Measurements from ENCODE around the gene UBR3.
"Not testable (repeated sequence)": the region's sequence is repeated elsewhere in the genome, so short reads cannot be mapped to it uniquely, and the experiment has no call there.

UBR3 gene

DNA sequence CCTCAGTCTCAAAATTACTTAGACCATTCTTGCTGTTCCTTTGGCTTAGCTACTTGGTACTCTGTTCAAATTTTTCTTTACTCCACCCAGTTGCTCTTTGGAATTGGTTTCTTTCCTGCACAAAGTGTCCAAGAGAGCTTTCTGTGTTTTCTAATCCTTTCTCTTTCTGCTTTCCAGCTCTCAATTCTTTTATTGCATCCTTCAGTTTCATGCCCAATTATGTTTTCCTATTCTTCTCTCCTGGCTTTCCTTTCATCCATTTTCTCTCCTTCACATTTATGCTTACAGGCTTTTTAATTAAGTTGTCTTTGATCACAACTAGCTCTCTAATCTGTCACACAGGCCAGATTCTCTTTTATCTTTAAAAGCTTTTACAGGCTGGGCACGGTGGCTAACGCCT lies 38.2 kb downstream of the UBR3 start:
- Histone ChIP-seq H3K27me3 (ENCODE audit: control insufficient read depth in 2 of 2, insufficient read depth in 2 of 2, low read length in 2 of 2) (no peaks in the 10 kb centered on the region), H3K4me3 (ENCODE audit: low read length in 2 of 2) (no peak overlapping the region), H3K27ac (ENCODE audit: low read depth in 2 of 2, low read length in 2 of 2) (no peak overlapping the region), H3K9me3 (ENCODE audit: control insufficient read depth in 2 of 2, low read length in 2 of 2) (no peaks in the 10 kb centered on the region), H3K4me1 (ENCODE audit: control insufficient read depth in 2 of 2, insufficient read depth in 2 of 2, low read length in 2 of 2) (no peaks in the 10 kb centered on the region), H3K36me3 (ENCODE audit: control insufficient read depth in 2 of 2, insufficient read depth in 2 of 2, low read length in 2 of 2) (no peaks in the 10 kb centered on the region), H3K9ac (ENCODE audit: low read depth in 1 of 2, low read length in 2 of 2) (no peak overlapping the region)

DNA sequence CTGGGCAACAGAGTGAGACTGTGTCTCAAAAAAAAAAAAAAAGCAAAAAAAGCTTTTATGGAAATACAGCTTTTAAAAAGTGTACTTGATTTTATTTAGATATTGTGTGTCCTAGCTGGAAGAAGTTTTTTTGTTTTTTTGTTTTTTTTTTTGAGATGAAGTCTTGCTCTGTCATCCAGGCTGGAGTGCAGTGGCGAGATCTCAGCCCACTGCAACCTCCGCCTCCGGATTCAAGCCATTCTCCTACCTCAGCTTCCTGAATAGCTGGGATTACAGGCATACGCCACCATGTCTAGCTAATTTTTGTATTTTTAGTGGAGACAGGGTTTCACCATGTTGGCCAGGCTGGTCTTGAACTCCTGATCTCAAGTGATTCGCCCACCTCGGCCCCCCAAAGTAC lies 39.0 kb downstream of the UBR3 start:
- not testable (repeated sequence) for H3K4me1 ChIP-seq (ENCODE audit: control insufficient read depth in 2 of 2, insufficient read depth in 2 of 2, low read length in 2 of 2); H3K27ac ChIP-seq (ENCODE audit: low read depth in 2 of 2, low read length in 2 of 2); H3K9ac ChIP-seq (ENCODE audit: low read depth in 1 of 2, low read length in 2 of 2); H3K9me3 ChIP-seq (ENCODE audit: control insufficient read depth in 2 of 2, low read length in 2 of 2); H3K36me3 ChIP-seq (ENCODE audit: control insufficient read depth in 2 of 2, insufficient read depth in 2 of 2, low read length in 2 of 2); H3K27me3 ChIP-seq (ENCODE audit: control insufficient read depth in 2 of 2, insufficient read depth in 2 of 2, low read length in 2 of 2); H3K4me3 ChIP-seq (ENCODE audit: low read length in 2 of 2)

DNA sequence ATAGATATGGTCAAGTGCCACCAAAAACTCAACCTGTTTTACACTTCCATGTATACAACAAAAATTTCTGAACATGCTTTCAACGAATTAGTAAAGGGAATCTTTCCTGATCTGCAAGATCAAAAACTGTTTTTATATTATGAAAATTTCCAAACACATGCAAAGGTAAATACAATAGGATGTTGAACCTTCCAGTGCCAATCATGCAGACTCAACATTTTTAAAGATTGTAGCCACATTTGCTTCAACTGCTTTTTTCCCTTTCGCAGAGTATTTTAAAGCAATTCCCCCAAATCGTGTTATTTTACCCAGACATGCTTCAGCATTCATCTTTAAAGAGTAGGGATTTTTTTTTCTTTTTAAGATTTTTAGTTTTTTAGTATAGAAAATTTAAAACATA lies 40.3 kb downstream of the UBR3 start:
- no peak overlapping the region for H3K27ac ChIP-seq (ENCODE audit: low read depth in 2 of 2, low read length in 2 of 2)
- no peaks in the 10 kb centered on the region for H3K36me3 ChIP-seq (ENCODE audit: control insufficient read depth in 2 of 2, insufficient read depth in 2 of 2, low read length in 2 of 2)
- H3K27me3 ChIP-seq (ENCODE audit: control insufficient read depth in 2 of 2, insufficient read depth in 2 of 2, low read length in 2 of 2) = no peaks in the 10 kb centered on the region
- H3K4me3 ChIP-seq (ENCODE audit: low read length in 2 of 2) = no peak overlapping the region
- H3K9me3 ChIP-seq (ENCODE audit: control insufficient read depth in 2 of 2, low read length in 2 of 2) = no peaks in the 10 kb centered on the region
- no peaks in the 10 kb centered on the region for H3K4me1 ChIP-seq (ENCODE audit: control insufficient read depth in 2 of 2, insufficient read depth in 2 of 2, low read length in 2 of 2)
- no peak overlapping the region for H3K9ac ChIP-seq (ENCODE audit: low read depth in 1 of 2, low read length in 2 of 2)

DNA sequence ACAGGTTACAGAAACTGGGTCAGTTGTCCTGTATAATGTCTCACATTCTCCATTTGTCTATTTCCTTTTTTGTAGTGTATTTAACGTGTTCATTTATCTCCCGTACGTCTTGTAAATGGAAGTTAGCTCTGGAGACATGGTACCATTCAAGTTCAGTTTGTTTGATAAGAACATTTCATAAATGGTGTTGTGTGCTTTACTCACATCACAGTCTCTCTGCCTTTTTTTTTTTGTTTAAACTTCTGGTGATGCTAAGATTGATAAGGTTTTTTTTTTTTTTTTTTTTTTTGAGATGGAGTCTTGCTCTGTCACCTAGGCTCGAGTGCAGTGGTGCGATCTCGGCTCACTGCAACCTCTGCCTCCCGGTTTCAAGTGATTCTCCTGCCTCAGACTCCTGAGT lies 41.7 kb downstream of the UBR3 start:
- no peaks in the 10 kb centered on the region for H3K27me3 ChIP-seq (ENCODE audit: control insufficient read depth in 2 of 2, insufficient read depth in 2 of 2, low read length in 2 of 2)
- H3K36me3 ChIP-seq (ENCODE audit: control insufficient read depth in 2 of 2, insufficient read depth in 2 of 2, low read length in 2 of 2) = no peaks in the 10 kb centered on the region
- H3K27ac ChIP-seq (ENCODE audit: low read depth in 2 of 2, low read length in 2 of 2) = no peak overlapping the region
- no peak overlapping the region for H3K4me3 ChIP-seq (ENCODE audit: low read length in 2 of 2)
- no peak overlapping the region for H3K9ac ChIP-seq (ENCODE audit: low read depth in 1 of 2, low read length in 2 of 2)
- no peaks in the 10 kb centered on the region for H3K9me3 ChIP-seq (ENCODE audit: control insufficient read depth in 2 of 2, low read length in 2 of 2)
- H3K4me1 ChIP-seq (ENCODE audit: control insufficient read depth in 2 of 2, insufficient read depth in 2 of 2, low read length in 2 of 2) = no peaks in the 10 kb centered on the region

DNA sequence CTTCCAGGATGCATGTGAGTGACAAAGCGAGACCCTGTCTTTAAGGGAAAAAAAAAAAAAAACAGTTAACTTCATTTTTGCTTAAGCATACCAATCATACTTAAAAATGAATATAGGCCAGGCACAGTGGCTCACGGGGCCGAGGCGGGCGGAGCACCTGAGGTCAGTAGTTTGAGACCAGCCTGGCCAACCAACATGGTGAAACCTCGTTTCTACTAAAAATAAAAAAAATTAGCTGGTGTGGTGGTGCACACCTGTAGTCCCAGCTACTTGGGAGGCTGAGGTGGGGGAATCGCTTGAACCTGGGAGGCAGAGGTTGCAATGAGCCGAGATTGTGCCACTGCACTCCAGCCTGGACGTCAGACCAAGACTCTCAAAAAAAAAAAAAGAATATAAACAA lies 44.1 kb downstream of the UBR3 start:
- H3K9me3 ChIP-seq (ENCODE audit: control insufficient read depth in 2 of 2, low read length in 2 of 2); H3K27me3 ChIP-seq (ENCODE audit: control insufficient read depth in 2 of 2, insufficient read depth in 2 of 2, low read length in 2 of 2); H3K4me1 ChIP-seq (ENCODE audit: control insufficient read depth in 2 of 2, insufficient read depth in 2 of 2, low read length in 2 of 2); H3K9ac ChIP-seq (ENCODE audit: low read depth in 1 of 2, low read length in 2 of 2); H3K27ac ChIP-seq (ENCODE audit: low read depth in 2 of 2, low read length in 2 of 2); H3K4me3 ChIP-seq (ENCODE audit: low read length in 2 of 2); H3K36me3 ChIP-seq (ENCODE audit: control insufficient read depth in 2 of 2, insufficient read depth in 2 of 2, low read length in 2 of 2): not testable (repeated sequence)

DNA sequence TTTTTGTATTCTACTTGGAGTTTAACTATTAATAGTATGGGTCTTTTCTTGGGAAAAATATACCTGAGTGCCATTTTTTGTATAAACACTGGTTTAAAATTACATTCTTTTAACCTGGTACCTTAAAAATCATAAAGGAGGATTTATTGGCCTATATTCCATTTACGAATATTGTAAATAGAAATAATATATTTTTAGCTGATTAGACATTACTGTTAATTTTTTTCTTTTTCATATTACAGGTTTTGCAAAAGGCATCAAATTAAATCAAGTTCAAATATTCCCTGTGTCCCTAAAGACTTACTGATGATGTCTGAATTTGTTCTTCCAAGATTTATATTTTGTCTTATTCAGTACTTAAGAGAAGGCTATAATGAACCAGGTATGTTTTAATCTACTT lies 44.7 kb downstream of the UBR3 start:
- Histone ChIP-seq H3K27ac (ENCODE audit: low read depth in 2 of 2, low read length in 2 of 2) (no peak overlapping the region), H3K4me3 (ENCODE audit: low read length in 2 of 2) (no peak overlapping the region), H3K4me1 (ENCODE audit: control insufficient read depth in 2 of 2, insufficient read depth in 2 of 2, low read length in 2 of 2) (no peaks in the 10 kb centered on the region), H3K9ac (ENCODE audit: low read depth in 1 of 2, low read length in 2 of 2) (no peak overlapping the region), H3K9me3 (ENCODE audit: control insufficient read depth in 2 of 2, low read length in 2 of 2) (no peaks in the 10 kb centered on the region), H3K36me3 (ENCODE audit: control insufficient read depth in 2 of 2, insufficient read depth in 2 of 2, low read length in 2 of 2) (no peaks in the 10 kb centered on the region), H3K27me3 (ENCODE audit: control insufficient read depth in 2 of 2, insufficient read depth in 2 of 2, low read length in 2 of 2) (no peaks in the 10 kb centered on the region)

DNA sequence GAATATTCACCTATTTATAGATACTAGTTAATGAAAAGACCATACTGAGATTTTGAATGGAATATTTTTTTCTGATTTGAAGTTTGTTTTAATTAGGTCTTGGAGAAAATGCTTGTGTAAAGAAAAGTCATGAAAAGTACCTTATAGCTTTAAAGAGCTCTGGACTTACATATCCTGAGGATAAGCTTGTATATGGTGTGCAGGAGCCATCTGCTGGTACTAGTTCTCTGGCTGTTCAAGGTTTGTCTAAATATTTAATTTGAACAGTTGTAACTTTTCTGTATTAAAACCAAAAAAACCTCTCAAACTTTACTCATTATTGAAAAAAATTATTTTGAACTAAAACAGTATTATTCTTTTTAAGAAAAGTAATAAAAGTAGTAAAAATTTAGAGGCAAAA lies 50.1 kb downstream of the UBR3 start:
- Histone ChIP-seq H3K36me3 (ENCODE audit: control insufficient read depth in 2 of 2, insufficient read depth in 2 of 2, low read length in 2 of 2) (no peaks in the 10 kb centered on the region), H3K9me3 (ENCODE audit: control insufficient read depth in 2 of 2, low read length in 2 of 2) (no peaks in the 10 kb centered on the region)

DNA sequence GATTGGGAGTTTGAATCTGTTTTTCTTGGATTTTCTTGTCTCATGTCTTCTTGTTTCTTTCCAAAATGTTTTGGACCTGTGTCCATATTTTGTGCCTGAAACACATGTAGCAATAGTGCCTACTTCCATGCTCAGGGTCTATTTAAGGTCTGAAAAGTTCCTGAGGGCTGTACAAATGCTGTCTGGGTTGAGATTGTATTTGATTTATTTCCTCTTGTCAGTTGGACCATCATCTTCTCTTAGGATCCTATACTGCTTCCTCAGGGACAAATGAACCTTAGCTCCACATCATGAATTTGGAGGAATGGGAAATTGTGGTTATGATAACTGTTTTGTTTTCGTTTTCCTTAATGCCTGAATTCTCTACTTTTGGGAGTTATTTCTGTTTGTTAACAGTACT lies 59.9 kb downstream of the UBR3 start:
- Histone ChIP-seq H3K9ac (ENCODE audit: low read depth in 1 of 2, low read length in 2 of 2) (no peak overlapping the region), H3K27me3 (ENCODE audit: control insufficient read depth in 2 of 2, insufficient read depth in 2 of 2, low read length in 2 of 2) (no peaks in the 10 kb centered on the region), H3K4me1 (ENCODE audit: control insufficient read depth in 2 of 2, insufficient read depth in 2 of 2, low read length in 2 of 2) (no peaks in the 10 kb centered on the region), H3K36me3 (ENCODE audit: control insufficient read depth in 2 of 2, insufficient read depth in 2 of 2, low read length in 2 of 2) (peaks cover 0 to 5% of the 10 kb centered on the region in 2 donors), H3K9me3 (ENCODE audit: control insufficient read depth in 2 of 2, low read length in 2 of 2) (no peaks in the 10 kb centered on the region), H3K27ac (ENCODE audit: low read depth in 2 of 2, low read length in 2 of 2) (no peak overlapping the region), H3K4me3 (ENCODE audit: low read length in 2 of 2) (no peak overlapping the region)

More for the DNA sequence above, 50.1 kb downstream of the UBR3 start:
- Histone ChIP-seq H3K27ac (ENCODE audit: low read depth in 2 of 2, low read length in 2 of 2) (no peak overlapping the region), H3K9ac (ENCODE audit: low read depth in 1 of 2, low read length in 2 of 2) (no peak overlapping the region), H3K4me3 (ENCODE audit: low read length in 2 of 2) (no peak overlapping the region), H3K27me3 (ENCODE audit: control insufficient read depth in 2 of 2, insufficient read depth in 2 of 2, low read length in 2 of 2) (no peaks in the 10 kb centered on the region), H3K4me1 (ENCODE audit: control insufficient read depth in 2 of 2, insufficient read depth in 2 of 2, low read length in 2 of 2) (no peaks in the 10 kb centered on the region)

DNA sequence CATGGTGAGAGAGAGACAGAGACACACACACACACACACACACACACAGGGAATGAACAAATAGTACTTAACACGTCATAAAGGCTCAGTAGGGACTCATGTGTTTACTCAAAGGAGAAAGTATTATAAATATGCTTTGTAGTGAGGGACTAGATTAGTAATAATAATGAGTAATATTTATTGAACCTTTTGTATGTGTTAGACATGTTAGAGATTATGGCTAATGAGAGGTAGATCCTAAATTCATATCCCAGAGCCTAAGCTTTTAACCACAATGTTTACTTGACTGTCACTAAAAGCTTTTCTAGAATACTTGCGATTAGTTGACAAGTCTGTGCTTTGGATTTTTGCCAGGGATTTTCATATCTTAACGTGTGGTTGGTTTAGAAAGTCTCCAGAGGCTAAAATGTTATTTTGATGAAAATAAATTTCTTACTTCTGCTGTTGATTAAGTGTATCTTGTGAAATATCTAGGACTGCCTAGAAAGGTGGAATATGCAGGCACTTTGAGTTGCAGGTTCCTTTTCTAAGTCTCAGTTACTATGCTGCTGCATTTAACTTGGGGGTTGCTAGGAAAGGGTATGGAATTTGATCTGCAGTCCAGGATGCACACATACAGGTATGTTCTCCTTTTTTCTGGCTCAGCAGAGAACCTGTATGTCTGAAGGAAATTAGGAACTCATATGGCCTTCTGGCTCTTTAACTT lies 64.5 kb downstream of the UBR3 start:
- Histone ChIP-seq H3K27ac (ENCODE audit: low read depth in 2 of 2, low read length in 2 of 2) (no peak overlapping the region), H3K36me3 (ENCODE audit: control insufficient read depth in 2 of 2, insufficient read depth in 2 of 2, low read length in 2 of 2) (peaks cover 0 to 6% of the 10 kb centered on the region in 2 donors), H3K4me1 (ENCODE audit: control insufficient read depth in 2 of 2, insufficient read depth in 2 of 2, low read length in 2 of 2) (no peaks in the 10 kb centered on the region), H3K27me3 (ENCODE audit: control insufficient read depth in 2 of 2, insufficient read depth in 2 of 2, low read length in 2 of 2) (no peaks in the 10 kb centered on the region), H3K9me3 (ENCODE audit: control insufficient read depth in 2 of 2, low read length in 2 of 2) (no peaks in the 10 kb centered on the region), H3K4me3 (ENCODE audit: low read length in 2 of 2) (no peak overlapping the region), H3K9ac (ENCODE audit: low read depth in 1 of 2, low read length in 2 of 2) (no peak overlapping the region)

DNA sequence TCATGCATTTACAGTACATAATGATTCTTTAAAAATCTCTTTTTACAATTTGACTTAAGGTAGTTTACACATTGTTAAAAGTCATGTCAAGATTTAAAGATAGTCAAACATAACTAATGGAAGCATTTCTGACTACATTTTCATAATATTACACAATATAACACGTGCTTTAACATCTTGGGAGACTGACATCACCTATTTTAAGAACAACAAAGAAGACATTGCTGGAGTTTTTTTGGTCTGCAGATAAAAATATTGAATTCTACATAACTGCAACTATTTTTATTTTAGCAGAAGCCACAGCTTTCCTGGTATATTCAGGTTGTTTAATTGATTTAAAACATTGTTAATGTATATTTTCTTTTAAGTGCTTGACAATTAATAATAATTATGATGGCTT lies 65.7 kb downstream of the UBR3 start:
- Histone ChIP-seq H3K27ac (ENCODE audit: low read depth in 2 of 2, low read length in 2 of 2) (no peak overlapping the region), H3K4me3 (ENCODE audit: low read length in 2 of 2) (no peak overlapping the region)

More for the DNA sequence above, 65.7 kb downstream of the UBR3 start:
- Histone ChIP-seq H3K4me1 (ENCODE audit: control insufficient read depth in 2 of 2, insufficient read depth in 2 of 2, low read length in 2 of 2) (no peaks in the 10 kb centered on the region), H3K27me3 (ENCODE audit: control insufficient read depth in 2 of 2, insufficient read depth in 2 of 2, low read length in 2 of 2) (no peaks in the 10 kb centered on the region), H3K36me3 (ENCODE audit: control insufficient read depth in 2 of 2, insufficient read depth in 2 of 2, low read length in 2 of 2) (peaks cover under 1 to 6% of the 10 kb centered on the region in 2 donors), H3K9me3 (ENCODE audit: control insufficient read depth in 2 of 2, low read length in 2 of 2) (no peaks in the 10 kb centered on the region), H3K9ac (ENCODE audit: low read depth in 1 of 2, low read length in 2 of 2) (no peak overlapping the region)

Measured in mucosa of rectum (tissue), 2 donors.